H1 (cell line): Measurements from ENCODE around the gene ERC1. TPM values are rescaled to one million over a fixed set of nuclear protein-coding genes. Genes with fewer than 3 reads are reported as not detected.

Experiments used
- CTCF ChIA-PET: fragments of 300-600 bp; sonication (Branson Sonifier 250); formaldehyde crosslinking; loops from one replicate; lab custom pipeline; 2021; ENCODE audit not compliant: partially characterized antibody; lab: Charles Lee
- POLR2A ChIA-PET: fragments of 300-600 bp; sonication (Branson Sonifier 250); formaldehyde crosslinking; loops from one replicate; lab custom pipeline; 2021; ENCODE audit warnings: inconsistent platforms; ENCODE audit not compliant: partially characterized antibody; lab: Charles Lee
- DNase-seq, 2 experiments: peaks; one replicate each; pipeline versions ENCODE4 v3.0.0 to v3.0.0-alpha.2; 2010 to 2022; ENCODE audit warnings: low spot score in 2 of 2, low read depth in 1 of 2, mixed read lengths in 1 of 2
- FAIRE-seq: peaks from 2 replicates; lab custom pipeline; 2011; peaks lifted over from hg19 to GRCh38; lab: Jason Lieb, UNC
- H2AFZ ChIP-seq: 2 replicates; pipeline ENCODE4 v1.8.1; 2012; ENCODE audit warnings: low read length, inconsistent platforms
- H2AK5ac ChIP-seq: 2 replicates; pipeline ENCODE4 v1.6.1; 2013; ENCODE audit warnings: low read depth, low read length
- H2BK120ac ChIP-seq: replicated peaks from 2 replicates; pipeline ENCODE3; 2013; ENCODE audit warnings: low read depth, low read length, inconsistent platforms
- H2BK12ac ChIP-seq: 2 replicates; pipeline ENCODE4 v1.6.1; 2013; ENCODE audit warnings: low read depth, low read length
- H2BK15ac ChIP-seq: 2 replicates; pipeline ENCODE4 v1.6.1; 2013; ENCODE audit warnings: low read length
- H2BK20ac ChIP-seq: 2 replicates; pipeline ENCODE4 v1.6.1; 2013; ENCODE audit warnings: low read length
- H2BK5ac ChIP-seq: 2 replicates; pipeline ENCODE4 v1.6.1; 2013; ENCODE audit warnings: low read depth, low read length
- H3K14ac ChIP-seq: 2 replicates; pipeline ENCODE4 v1.6.1; 2013; ENCODE audit warnings: inconsistent platforms; ENCODE audit not compliant: insufficient read length
- H3K18ac ChIP-seq: 2 replicates; pipeline ENCODE4 v1.6.1; 2013; ENCODE audit warnings: low read length; ENCODE audit errors: extremely low read depth
- H3K23ac ChIP-seq: 2 replicates; pipeline ENCODE4 v1.6.1; 2013; ENCODE audit warnings: inconsistent platforms; ENCODE audit not compliant: insufficient read length
- H3K23me2 ChIP-seq: 2 replicates; pipeline ENCODE4 v1.6.1; 2013; ENCODE audit warnings: low read depth, low read length
- H3K27ac ChIP-seq: 2 replicates; pipeline ENCODE4 v1.6.1; 2011; ENCODE audit warnings: low read depth, low read length, inconsistent platforms
- H3K27me3 ChIP-seq, 4 experiments: replicated peaks in 1 of 4; 1 replicate in 1 of 4; 2 replicates in 3 of 4; pipeline versions ENCODE4 v1.6.1 to v1.8.1; 2011 to 2013; ENCODE audit warnings: low read length in 3 of 4, mild to moderate bottlenecking in 3 of 4, inconsistent platforms in 2 of 4, mixed read lengths in 2 of 4, moderate library complexity in 1 of 4; ENCODE audit not compliant: control insufficient read depth in 3 of 4, insufficient read depth in 3 of 4; ENCODE audit errors: extremely low read depth in 1 of 4
- H3K36me3 ChIP-seq, 4 experiments: 2 replicates each; pipeline versions ENCODE4 v1.6.1 to v1.8.1; 2011 to 2013; ENCODE audit warnings: mild to moderate bottlenecking in 4 of 4, low read length in 3 of 4, moderate library complexity in 2 of 4, control low read depth in 1 of 4, inconsistent platforms in 1 of 4; ENCODE audit not compliant: insufficient read depth in 4 of 4, control insufficient read depth in 2 of 4
- H3K4ac ChIP-seq: replicated peaks from 2 replicates; pipeline ENCODE3; 2013; ENCODE audit warnings: low read length, low read depth, mixed read lengths, inconsistent platforms; ENCODE audit not compliant: insufficient read length
- H3K4me1 ChIP-seq, 4 experiments: replicated peaks in 1 of 4; 1 replicate in 1 of 4; 2 replicates in 3 of 4; pipeline versions ENCODE4 v1.6.1 to v1.8.1; 2011 to 2013; ENCODE audit warnings: low read length in 3 of 4, inconsistent platforms in 2 of 4, mixed read lengths in 1 of 4; ENCODE audit not compliant: insufficient read depth in 4 of 4, control insufficient read depth in 3 of 4
- H3K4me2 ChIP-seq, 2 experiments: 2 replicates each; pipeline versions ENCODE4 v1.6.1 to v1.8.1; 2011 to 2013; ENCODE audit warnings: low read depth in 2 of 2, low read length in 2 of 2, control low read depth in 1 of 2, inconsistent platforms in 1 of 2, mild to moderate bottlenecking in 1 of 2; ENCODE audit not compliant: insufficient read depth in 1 of 2
- H3K4me3 ChIP-seq, 4 experiments: fragments of 200-600, 300-600 bp in 1 of 4; sonication (generic), shearing (Covaris generic), sonication (Bioruptor Twin) in 1 of 4; 2 replicates each; pipeline versions ENCODE4 v1.5.1 to v1.8.1; 2011 to 2016; ENCODE audit warnings: low read length in 4 of 4, low read depth in 3 of 4, control low read depth in 2 of 4, inconsistent platforms in 2 of 4, mild to moderate bottlenecking in 2 of 4, mixed read lengths in 1 of 4, moderate library complexity in 1 of 4; ENCODE audit not compliant: insufficient read depth in 2 of 4; ENCODE audit errors: extremely low read depth in 1 of 4
- H3K56ac ChIP-seq: replicated peaks from 2 replicates; pipeline ENCODE3; 2013; ENCODE audit warnings: low read depth, mild to moderate bottlenecking, mixed read lengths, low read length, inconsistent platforms; ENCODE audit not compliant: insufficient read length
- H3K79me1 ChIP-seq: 2 replicates; pipeline ENCODE4 v1.6.1; 2013; ENCODE audit warnings: low read depth, low read length, control low read depth
- H3K79me2 ChIP-seq, 2 experiments: 2 replicates each; pipeline versions ENCODE4 v1.6.1 to v1.8.1; 2012 to 2013; ENCODE audit warnings: low read length in 2 of 2, mild to moderate bottlenecking in 2 of 2, inconsistent platforms in 1 of 2; ENCODE audit not compliant: insufficient read depth in 2 of 2, control insufficient read depth in 1 of 2
- H3K9ac ChIP-seq, 4 experiments: replicated peaks in 1 of 4; 1 replicate in 1 of 4; 2 replicates in 3 of 4; pipeline versions ENCODE4 v1.6.1 to v1.8.1; 2011 to 2013; ENCODE audit warnings: low read depth in 3 of 4, low read length in 3 of 4, control low read depth in 2 of 4, mild to moderate bottlenecking in 2 of 4, moderate library complexity in 2 of 4, inconsistent platforms in 1 of 4; ENCODE audit errors: extremely low read depth in 1 of 4
- H3K9me3 ChIP-seq, 2 experiments: 2 replicates each; pipeline versions ENCODE4 v1.6.1 to v1.8.1; 2012 to 2013; ENCODE audit warnings: mild to moderate bottlenecking in 2 of 2, moderate library complexity in 2 of 2, control low read depth in 1 of 2, inconsistent platforms in 1 of 2, low read depth in 1 of 2, low read length in 1 of 2, mixed read lengths in 1 of 2; ENCODE audit not compliant: insufficient read depth in 2 of 2
- H4K20me1 ChIP-seq, 2 experiments: replicated peaks in 1 of 2; 2 replicates each; pipeline versions ENCODE3 to v1.8.1; 2011 to 2013; ENCODE audit warnings: inconsistent platforms in 2 of 2, low read length in 2 of 2, mild to moderate bottlenecking in 1 of 2; ENCODE audit not compliant: insufficient read depth in 2 of 2, control insufficient read depth in 1 of 2
- H4K5ac ChIP-seq: 2 replicates; pipeline ENCODE4 v1.6.1; 2013; ENCODE audit warnings: low read length, low read depth, mixed read lengths, inconsistent platforms; ENCODE audit not compliant: insufficient read length
- H4K8ac ChIP-seq: 2 replicates; pipeline ENCODE4 v1.8.0; 2013; ENCODE audit warnings: mild to moderate bottlenecking, moderate library complexity, low read length, inconsistent platforms; ENCODE audit not compliant: insufficient read depth; ENCODE audit errors: extremely low read depth
- H4K91ac ChIP-seq: replicated peaks from 2 replicates; pipeline ENCODE3; 2013; ENCODE audit warnings: low read length, mixed read lengths, inconsistent platforms; ENCODE audit not compliant: insufficient read length
- FOSL1 ChIP-seq: IDR thresholded peaks from 2 replicates; pipeline ENCODE4 v1.6.1; 2011; ENCODE audit warnings: mild to moderate bottlenecking, low read depth, low read length, moderate library complexity; ENCODE audit not compliant: insufficient read depth
- GABPA ChIP-seq: IDR thresholded peaks from 2 replicates; pipeline ENCODE4 v1.6.1; 2011; ENCODE audit warnings: mild to moderate bottlenecking, low read length, moderate library complexity, borderline replicate concordance; ENCODE audit not compliant: insufficient read depth
- RNF2 ChIP-seq: fragments of 200-900, 300-1000 bp; sonication (generic); IDR thresholded peaks from 2 replicates; pipeline ENCODE4 v1.7.1; 2016; ENCODE audit warnings: borderline replicate concordance, low read depth, mild to moderate bottlenecking, antibody characterized with exemption, low read length; ENCODE audit not compliant: poor library complexity, severe bottlenecking; ENCODE audit errors: missing control alignments
- TBP ChIP-seq: IDR thresholded peaks from 2 replicates; pipeline ENCODE4 v1.6.1; 2011; ENCODE audit warnings: low read depth, low read length, improper control_type of control experiment
- WGBS, 2 experiments: shearing (Covaris generic) in 1 of 2; methylation state at CpG; one replicate each; pipeline versions ENCODE4 v1.1.6 to v1.1.7; 2013 to 2015; ENCODE audit warnings: low lambda C conversion rate in 2 of 2, mixed read lengths in 2 of 2, inconsistent platforms in 1 of 2, low coverage in 1 of 2, missing lambda C conversion rate in 1 of 2; ENCODE audit not compliant: insufficient replicate concordance in 2 of 2, insufficient coverage in 1 of 2, insufficient read length in 1 of 2; ENCODE audit errors: extremely low coverage in 1 of 2, missing lambda C conversion rate in 1 of 2; 5-methylcytosine and 5-hydroxymethylcytosine counted together
- polyA plus RNA-seq, 7 experiments: library from polyadenylated mRNA; depleted of rRNA in 3 of 7; stranded (reverse) in 5 of 7; unstranded in 2 of 7; fragments of >200 nt in 5 of 7; fragments of 200-250 nt in 2 of 7; gene quantifications; 1 replicate in 5 of 7; 2 replicates in 1 of 7; 4 replicates in 1 of 7; pipeline versions ENCODE4 v1.2.1 to v1.2.3, GENCODE V29; 2011 to 2013; ENCODE audit warnings: missing spikeins in 2 of 7, mixed read lengths in 2 of 7
- total RNA-seq: library from RNA; stranded (reverse); fragmentation: NEBNext Ultra II Directional; extraction: Animal tissue kit (Norgen Biotek cat#: 25700); gene quantifications from 2 replicates; pipeline ENCODE4 v1.2.1, GENCODE V29; 2021

Gene ERC1
- total and polyA plus RNA-seq, 2 of the 8 experiments (the other 6 are each of a cell fraction or from before 2014, with no cell fraction given), result 7.8 to 45.7 TPM

GRCh38 chr12:951176-951575 is 39.8 kb upstream of the ERC1 start:
- Histone ChIP-seq H4K91ac (no peak overlapping the region), H2BK5ac (no peak overlapping the region), H2AK5ac (no peak overlapping the region), H3K9ac (no peak overlapping the region), H3K14ac (no peak overlapping the region), H3K4ac (no peak overlapping the region), H4K5ac (no peak overlapping the region), H3K4me1 (no peaks in the 10 kb centered on the region), H2BK120ac (no peak overlapping the region), H3K18ac (no peak overlapping the region), H3K4me2 (no peak overlapping the region), H3K36me3 (no peaks in the 10 kb centered on the region), H3K79me2 (peaks cover 0 to 24% of the 10 kb centered on the region in 2 experiments; a peak in 2 of 4 replicates), H2BK12ac (no peak overlapping the region), H2AFZ (no peak overlapping the region), H3K27ac (no peak overlapping the region), H2BK20ac (no peak overlapping the region), H4K8ac (no peak overlapping the region), H3K4me3 (no peak overlapping the region), H2BK15ac (no peak overlapping the region), H3K23ac (no peak overlapping the region), H3K9me3 (no peaks in the 10 kb centered on the region), H4K20me1 (no peaks in the 10 kb centered on the region), H3K79me1 (peaks cover 4% of the 10 kb centered on the region; the same call in 1 of the 2 replicates), H3K27me3 (no peaks in the 10 kb centered on the region), H3K56ac (no peak overlapping the region), H3K23me2 (no peaks in the 10 kb centered on the region; the same call in 1 of the 2 replicates)
- ChIA-PET POLR2A (interaction anchor here (1.2 to 1.4 kb wide), 2 partner anchors 39 to 153 kb away, joined by 4 to 5 read pairs; no protein-coding TSS in a partner anchor), CTCF (interaction anchor here (1.0 to 3.5 kb wide), 2 partner anchors 141 to 167 kb away, joined by 3 to 13 read pairs; no protein-coding TSS in a partner anchor)
- DNase-seq (no peak), FAIRE-seq (no peak)
- 78% methylated on average over 1 of the region's 1 CpG; no CpG with 5 or more reads in 1 of the 2 experiments for WGBS, 2 experiments
- TF ChIP-seq GABPA (no peak), TBP (no peak), FOSL1 (no peak), RNF2 (no peak)
